Spinal cord (tissue), 10 donors: Measurements from ENCODE around the gene TMEM170A. TPM values are rescaled to one million over a fixed set of nuclear protein-coding genes. Genes with fewer than 3 reads are reported as not detected.
"Not testable (repeated sequence)": the region's sequence is repeated elsewhere in the genome, so short reads cannot be mapped to it uniquely, and the experiment has no call there.

Source experiments
- DNase-seq, 6 donors: peaks; one replicate each; pipeline versions ENCODE4 v3.0.0 to v3.0.0-alpha.2; 2013 to 2015; ENCODE audit warnings: low spot score in 6 of 6, low read depth in 4 of 6
- H3K27ac ChIP-seq: one replicate; pipeline ENCODE4 v1.5.1; 2013; ENCODE audit warnings: low read depth, low read length, control low read depth
- H3K27me3 ChIP-seq: one replicate; pipeline ENCODE4 v1.6.1; 2013; ENCODE audit warnings: low read length; ENCODE audit not compliant: control insufficient read depth, insufficient read depth
- H3K36me3 ChIP-seq: one replicate; pipeline ENCODE4 v1.6.1; 2013; ENCODE audit warnings: low read length; ENCODE audit not compliant: control insufficient read depth, insufficient read depth
- H3K4me1 ChIP-seq: one replicate; pipeline ENCODE4 v1.6.1; 2013; ENCODE audit warnings: low read length; ENCODE audit not compliant: control insufficient read depth, insufficient read depth
- H3K4me3 ChIP-seq: one replicate; pipeline ENCODE4 v1.5.1; 2013; ENCODE audit warnings: low read depth, low read length, control low read depth
- H3K9me3 ChIP-seq: one replicate; pipeline ENCODE4 v1.6.1; 2013; ENCODE audit warnings: low read length; ENCODE audit not compliant: control insufficient read depth, insufficient read depth
- WGBS: methylation state at CpG from one replicate; pipeline ENCODE4 v1.1.5; 2013; ENCODE audit warnings: missing lambda C conversion rate; ENCODE audit not compliant: insufficient coverage; 5-methylcytosine and 5-hydroxymethylcytosine counted together
- long read RNA-seq, 4 donors: transcript quantifications; one replicate each; lab custom pipeline, GENCODE V29; 2026
- polyA plus RNA-seq, 2 donors: library from polyadenylated mRNA; unstranded; fragments of 120-200 nt; gene quantifications; one replicate each; pipeline ENCODE4 v1.2.1, GENCODE V29; 2013; ENCODE audit not compliant: insufficient read length in 2 of 2
- total RNA-seq, 2 donors: library from RNA; depleted of rRNA in 1 of 2; stranded (reverse); fragments of 120-200 nt in 1 of 2; fragments of >200 nt in 1 of 2; gene quantifications; one replicate each; pipeline versions ENCODE4 v1.2.3 to v1.2.4, GENCODE V29; 2013 to 2014
- donor health status: healthy.

The TMEM170A gene
- total RNA-seq (10 to 100 TPM; 35.4 to 60.6 TPM), polyA plus RNA-seq (10 to 100 TPM; 36.6 to 38.6 TPM)
- long read RNA-seq, donor 1, full-length matches to known transcripts = 7 of 21 reads
- long read RNA-seq, donor 1, partial matches to known transcripts = 14 of 21 reads
- long read RNA-seq, donor 1, other reads (novel, unspliced or antisense) = 0 of 21 reads
- long read RNA-seq, donor 2, full-length matches to known transcripts = 5 of 5 reads
- long read RNA-seq, donor 2, partial matches to known transcripts = 0 of 5 reads
- long read RNA-seq, donor 2, other reads (novel, unspliced or antisense) = 0 of 5 reads
- long read RNA-seq, donor 3, full-length matches to known transcripts = 7 of 7 reads
- long read RNA-seq, donor 3, partial matches to known transcripts = 0 of 7 reads
- long read RNA-seq, donor 3, other reads (novel, unspliced or antisense) = 0 of 7 reads
- long read RNA-seq, donor 4, full-length matches to known transcripts = 9 of 27 reads
- long read RNA-seq, donor 4, partial matches to known transcripts = 18 of 27 reads
- long read RNA-seq, donor 4, other reads (novel, unspliced or antisense) = 0 of 27 reads

- H3K4me3 ChIP-seq = peak within 1 kb of the TSS; percentile 90
- WGBS = under 1% methylated on average over 89 of the region's 89 CpGs
- H3K9me3 ChIP-seq = no peaks in the 10 kb centered on the region
- H3K27ac ChIP-seq = peak within 1 kb of the TSS; percentile 99
- H3K4me1 ChIP-seq = peaks cover 25% of the 10 kb centered on the region
- no peaks in the 10 kb centered on the region for H3K27me3 ChIP-seq
- peaks cover 2% of the 10 kb centered on the region for H3K36me3 ChIP-seq
- DNase-seq = peak; percentile 95 to 100 (median 98)
These were observed at the start of gene TMEM170A for GRCh38 chr16:75464122-75464918. TMEM170A (minus strand) TSS chr16:75464689; CDS start chr16:75464600, 89 bp downstream.

- no peak for DNase-seq
- H3K4me3 ChIP-seq = no peak overlapping the region
- no peak overlapping the region for H3K27ac ChIP-seq
- no peaks in the 10 kb centered on the region for H3K36me3 ChIP-seq
- H3K4me1 ChIP-seq = peaks cover 6% of the 10 kb centered on the region
- WGBS = 61% methylated on average over 5 of the region's 7 CpGs
- H3K27me3 ChIP-seq = no peaks in the 10 kb centered on the region
- H3K9me3 ChIP-seq = no peaks in the 10 kb centered on the region
These were observed 42.1 kb upstream of the TMEM170A start for GRCh38 chr16:75506574-75506973.

- Histone ChIP-seq H3K4me1 (peaks cover 10% of the 10 kb centered on the region), H3K4me3 (no peak overlapping the region), H3K36me3 (no peaks in the 10 kb centered on the region), H3K9me3 (no peaks in the 10 kb centered on the region), H3K27ac (no peak overlapping the region), H3K27me3 (no peaks in the 10 kb centered on the region)
- DNase-seq = no peak
- WGBS = no CpG with 5 or more reads among the region's 3 CpGs
These were observed 41.6 kb upstream of the TMEM170A start for GRCh38 chr16:75506107-75506506.

- H3K27me3 ChIP-seq = no peaks in the 10 kb centered on the region
- peaks cover 13% of the 10 kb centered on the region for H3K4me1 ChIP-seq
- H3K4me3 ChIP-seq = no peak overlapping the region
- no peaks in the 10 kb centered on the region for H3K36me3 ChIP-seq
- H3K27ac ChIP-seq = no peak overlapping the region
- WGBS = 88% methylated on average over 1 of the region's 1 CpG
- no peak for DNase-seq
- no peaks in the 10 kb centered on the region for H3K9me3 ChIP-seq
These were observed 39.3 kb upstream of the TMEM170A start for GRCh38 chr16:75503801-75504200.

- H3K4me3 ChIP-seq = no peak overlapping the region
- H3K36me3 ChIP-seq = no peaks in the 10 kb centered on the region
- no peaks in the 10 kb centered on the region for H3K9me3 ChIP-seq
- no peaks in the 10 kb centered on the region for H3K27me3 ChIP-seq
- DNase-seq = no peak
- WGBS = 94% methylated on average over 3 of the region's 4 CpGs
- no peak overlapping the region for H3K27ac ChIP-seq
- peaks cover 21% of the 10 kb centered on the region for H3K4me1 ChIP-seq
These were observed 38.6 kb upstream of the TMEM170A start for GRCh38 chr16:75502916-75503605.

- WGBS = no CpG with 5 or more reads among the region's 6 CpGs
- H3K4me3 ChIP-seq, H3K36me3 ChIP-seq, H3K27me3 ChIP-seq, H3K27ac ChIP-seq, H3K9me3 ChIP-seq: not testable (repeated sequence)
- DNase-seq = peak in 4 of 6 donors; percentile 42 to 89 (median 74)
- H3K4me1 ChIP-seq = peaks cover 24% of the 10 kb centered on the region
These were observed 37.3 kb upstream of the TMEM170A start for GRCh38 chr16:75501820-75502219.

GRCh38 chr16:75501359-75501758 is 36.9 kb upstream of the TMEM170A start:
- Histone ChIP-seq H3K4me3 (no peak overlapping the region), H3K27ac (no peak overlapping the region), H3K4me1 (peaks cover 24% of the 10 kb centered on the region), H3K27me3 (no peaks in the 10 kb centered on the region), H3K36me3 (no peaks in the 10 kb centered on the region), H3K9me3 (no peaks in the 10 kb centered on the region)
- 73% methylated on average over 3 of the region's 5 CpGs for WGBS
- no peak for DNase-seq

- not testable (repeated sequence) for H3K27me3 ChIP-seq, H3K4me3 ChIP-seq, H3K36me3 ChIP-seq, H3K9me3 ChIP-seq
- Histone ChIP-seq H3K4me1 (peaks cover 43% of the 10 kb centered on the region), H3K27ac (peak overlapping the region; percentile 75)
- peak in 2 of 6 donors; percentile 83 to 88 for DNase-seq
- WGBS = 15% methylated on average over 2 of the region's 13 CpGs
These were observed 34.3 kb upstream of the TMEM170A start for GRCh38 chr16:75498605-75499322.

GRCh38 chr16:75497558-75497957 is 33.1 kb upstream of the TMEM170A start:
- no peaks in the 10 kb centered on the region for H3K9me3 ChIP-seq
- H3K36me3 ChIP-seq = no peaks in the 10 kb centered on the region
- peak in 2 of 6 donors; percentile 16 to 34 for DNase-seq
- WGBS = no CpG with 5 or more reads among the region's 4 CpGs
- H3K27me3 ChIP-seq = no peaks in the 10 kb centered on the region
- H3K27ac ChIP-seq = no peak overlapping the region
- H3K4me3 ChIP-seq = no peak overlapping the region
- peaks cover 49% of the 10 kb centered on the region for H3K4me1 ChIP-seq
